Stomach smooth muscle (tissue), 2 donors: ENCODE results near the gene ZC2HC1B.
"Not testable (repeated sequence)": the region's sequence is repeated elsewhere in the genome, so short reads cannot be mapped to it uniquely, and the experiment has no call there.

Experiments used
- H3K27ac ChIP-seq: one replicate; pipeline ENCODE4 v1.7.0; 2013; ENCODE audit warnings: mild to moderate bottlenecking, low read length, inconsistent platforms
- H3K27me3 ChIP-seq, 2 donors: one replicate each; pipeline ENCODE4 v1.7.0; 2013; ENCODE audit warnings: low read length in 2 of 2; ENCODE audit not compliant: insufficient read depth in 2 of 2, control insufficient read depth in 1 of 2
- H3K36me3 ChIP-seq, 2 donors: one replicate each; pipeline ENCODE4 v1.7.0; 2013; ENCODE audit warnings: low read length in 2 of 2; ENCODE audit not compliant: control insufficient read depth in 2 of 2, insufficient read depth in 2 of 2
- H3K4me1 ChIP-seq: one replicate; pipeline ENCODE4 v1.7.0; 2013; ENCODE audit warnings: low read length; ENCODE audit not compliant: control insufficient read depth, insufficient read depth
- H3K4me3 ChIP-seq, 2 donors: one replicate each; pipeline ENCODE4 v1.7.0; 2013; ENCODE audit warnings: low read length in 2 of 2
- H3K9ac ChIP-seq, 2 donors: one replicate each; pipeline ENCODE4 v1.7.0; 2013; ENCODE audit warnings: low read length in 2 of 2, mild to moderate bottlenecking in 1 of 2
- H3K9me3 ChIP-seq, 2 donors: one replicate each; pipeline ENCODE4 v1.7.0; 2013; ENCODE audit warnings: low read length in 2 of 2; ENCODE audit not compliant: control insufficient read depth in 2 of 2
- donor health status: healthy.
- donor health status: Pancreatic carcinoma.

ZC2HC1B gene

GRCh38 chr6:143894655-143895054 is 30.4 kb downstream of the ZC2HC1B start:
- Histone ChIP-seq H3K9me3 (no peaks in the 10 kb centered on the region), H3K27ac (no peak overlapping the region), H3K36me3 (no peaks in the 10 kb centered on the region), H3K4me1 (no peaks in the 10 kb centered on the region), H3K4me3 (no peak overlapping the region), H3K27me3 (no peaks in the 10 kb centered on the region), H3K9ac (no peak overlapping the region)

- Histone ChIP-seq H3K27ac (no peak overlapping the region), H3K4me3 (no peak overlapping the region), H3K4me1 (no peaks in the 10 kb centered on the region)
Measured at GRCh38 chr6:143896126-143896860, 32.0 kb downstream of the ZC2HC1B start.

GRCh38 chr6:143900358-143900757 is 36.1 kb downstream of the ZC2HC1B start:
- no peaks in the 10 kb centered on the region for H3K9me3 ChIP-seq
- H3K4me1 ChIP-seq, result peaks cover 16% of the 10 kb centered on the region
- no peaks in the 10 kb centered on the region for H3K36me3 ChIP-seq
- no peak overlapping the region for H3K27ac ChIP-seq
- H3K4me3 ChIP-seq, result no peak overlapping the region
- H3K27me3 ChIP-seq, result no peaks in the 10 kb centered on the region
- no peak overlapping the region for H3K9ac ChIP-seq

More at GRCh38 chr6:143896126-143896860, 32.0 kb downstream of the ZC2HC1B start:
- no peaks in the 10 kb centered on the region for H3K9me3 ChIP-seq
- H3K27me3 ChIP-seq, result no peaks in the 10 kb centered on the region
- H3K9ac ChIP-seq, result no peak overlapping the region
- no peaks in the 10 kb centered on the region for H3K36me3 ChIP-seq

- Histone ChIP-seq H3K4me1 (peaks cover 16% of the 10 kb centered on the region), H3K9me3 (no peaks in the 10 kb centered on the region), H3K4me3 (peak overlapping the region in 1 of 2 donors; percentile 44), H3K27me3 (no peaks in the 10 kb centered on the region), H3K27ac (peak overlapping the region; percentile 70), H3K36me3 (no peaks in the 10 kb centered on the region), H3K9ac (peak overlapping the region in 1 of 2 donors; percentile 47)
Measured at GRCh38 chr6:143901885-143902750, 37.8 kb downstream of the ZC2HC1B start.

GRCh38 chr6:143902827-143903226 is 38.6 kb downstream of the ZC2HC1B start:
- H3K9ac ChIP-seq, result no peak overlapping the region
- H3K36me3 ChIP-seq, result no peaks in the 10 kb centered on the region
- H3K4me3 ChIP-seq, result no peak overlapping the region
- peaks cover 16% of the 10 kb centered on the region for H3K4me1 ChIP-seq
- no peaks in the 10 kb centered on the region for H3K9me3 ChIP-seq
- H3K27ac ChIP-seq, result peak overlapping the region; percentile 37
- no peaks in the 10 kb centered on the region for H3K27me3 ChIP-seq

- no peaks in the 10 kb centered on the region for H3K36me3 ChIP-seq
Measured at GRCh38 chr6:143911028-143911427, 46.8 kb downstream of the ZC2HC1B start.

GRCh38 chr6:143912671-143913070 is 48.4 kb downstream of the ZC2HC1B start:
- Histone ChIP-seq H3K36me3 (no peaks in the 10 kb centered on the region), H3K4me1 (no peaks in the 10 kb centered on the region)

More at GRCh38 chr6:143911028-143911427, 46.8 kb downstream of the ZC2HC1B start:
- no peaks in the 10 kb centered on the region for H3K27me3 ChIP-seq
- no peaks in the 10 kb centered on the region for H3K4me1 ChIP-seq
- H3K9me3 ChIP-seq, result no peaks in the 10 kb centered on the region
- no peak overlapping the region for H3K4me3 ChIP-seq
- H3K9ac ChIP-seq, result no peak overlapping the region
- no peak overlapping the region for H3K27ac ChIP-seq

GRCh38 chr6:143917026-143917425 is 52.8 kb downstream of the ZC2HC1B start:
- H3K27ac ChIP-seq, H3K9ac ChIP-seq, H3K36me3 ChIP-seq, H3K4me3 ChIP-seq, H3K4me1 ChIP-seq, H3K27me3 ChIP-seq, H3K9me3 ChIP-seq: not testable (repeated sequence)

More at GRCh38 chr6:143912671-143913070, 48.4 kb downstream of the ZC2HC1B start:
- no peak overlapping the region for H3K4me3 ChIP-seq
- no peaks in the 10 kb centered on the region for H3K9me3 ChIP-seq
- H3K9ac ChIP-seq, result no peak overlapping the region
- H3K27ac ChIP-seq, result no peak overlapping the region
- H3K27me3 ChIP-seq, result no peaks in the 10 kb centered on the region

GRCh38 chr6:143928853-143929252 is 64.6 kb downstream of the ZC2HC1B start:
- H3K36me3 ChIP-seq, result no peaks in the 10 kb centered on the region

GRCh38 chr6:143929975-143930374 is 65.7 kb downstream of the ZC2HC1B start:
- no peak overlapping the region for H3K27ac ChIP-seq
- no peak overlapping the region for H3K9ac ChIP-seq
- no peaks in the 10 kb centered on the region for H3K4me1 ChIP-seq
- H3K9me3 ChIP-seq, result peaks cover 0 to 5% of the 10 kb centered on the region in 2 donors
- H3K36me3 ChIP-seq, result no peaks in the 10 kb centered on the region
- no peaks in the 10 kb centered on the region for H3K27me3 ChIP-seq
- no peak overlapping the region for H3K4me3 ChIP-seq

More at GRCh38 chr6:143928853-143929252, 64.6 kb downstream of the ZC2HC1B start:
- Histone ChIP-seq H3K9ac (no peak overlapping the region), H3K4me1 (no peaks in the 10 kb centered on the region), H3K9me3 (peaks cover 0 to 4% of the 10 kb centered on the region in 2 donors), H3K4me3 (no peak overlapping the region), H3K27me3 (no peaks in the 10 kb centered on the region), H3K27ac (no peak overlapping the region)
